ENCODE measurements around the gene DMXL1. TPM values are rescaled to one million over a fixed set of nuclear protein-coding genes. Genes with fewer than 3 reads are reported as not detected.
A peak's percentile ranks its signal among the peaks of the same experiment; 100 is the strongest.

DMXL1 gene
- total RNA-seq, 1 experiment from 2014 or later, result 29.2 TPM

DNA sequence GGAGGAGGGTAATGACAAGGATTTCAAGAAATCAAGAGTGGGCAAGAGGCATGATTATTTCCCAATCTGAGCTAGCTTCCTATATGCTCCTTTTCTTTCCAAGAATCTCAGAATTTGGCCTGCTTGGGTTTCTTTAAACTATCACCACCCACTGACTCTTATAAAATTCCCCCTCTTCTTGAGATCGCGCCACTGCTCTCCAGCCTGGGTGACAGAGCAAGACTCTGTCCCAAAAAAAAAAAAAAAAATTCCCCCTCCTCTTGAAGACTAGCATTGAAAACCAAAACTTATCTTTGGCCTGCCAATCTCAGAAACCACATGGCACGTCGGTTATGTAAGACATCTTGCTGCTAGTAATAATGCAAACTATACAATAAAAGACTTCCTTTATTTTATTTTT, 3.4 kb upstream of the DMXL1 start:
- intact Hi-C loops (cut with micrococcal nuclease; ENCODE audit: unreplicated experiment) (no loop called here), in situ Hi-C loops (cut with HindIII; ENCODE audit: low pct_unique_long_range_greater_than_20kb, low sequenced_read_pairs) (no loop called here)
- POLR2A ChIA-PET, result no interaction called here
- BruUV-seq (replicated peaks), result no TSS peak
- Histone ChIP-seq H3K36me3 (ENCODE audit: control insufficient read depth, insufficient read depth, low read length) (no peaks in the 10 kb centered on the region; the same call in 1 of the 2 replicates), H3K27ac (ENCODE audit: low read length) (no peak overlapping the region), H3K27me3 (ENCODE audit: control insufficient read depth, insufficient read depth, low read length) (no peaks in the 10 kb centered on the region), H3K4me1 (ENCODE audit: control insufficient read depth, insufficient read depth, low read length) (peaks cover 8% of the 10 kb centered on the region), H3K4me3 (ENCODE audit: low read depth in 2 of 2, low read length in 2 of 2) (no peak overlapping the region), H3K9me3 (ENCODE audit: control insufficient read depth, insufficient read depth, low read depth, low read length) (no peaks in the 10 kb centered on the region)
- DNase-seq (ENCODE audit: low read depth, low spot score) (no peak), ATAC-seq (no peak)
- TF ChIP-seq, protein P1, sequence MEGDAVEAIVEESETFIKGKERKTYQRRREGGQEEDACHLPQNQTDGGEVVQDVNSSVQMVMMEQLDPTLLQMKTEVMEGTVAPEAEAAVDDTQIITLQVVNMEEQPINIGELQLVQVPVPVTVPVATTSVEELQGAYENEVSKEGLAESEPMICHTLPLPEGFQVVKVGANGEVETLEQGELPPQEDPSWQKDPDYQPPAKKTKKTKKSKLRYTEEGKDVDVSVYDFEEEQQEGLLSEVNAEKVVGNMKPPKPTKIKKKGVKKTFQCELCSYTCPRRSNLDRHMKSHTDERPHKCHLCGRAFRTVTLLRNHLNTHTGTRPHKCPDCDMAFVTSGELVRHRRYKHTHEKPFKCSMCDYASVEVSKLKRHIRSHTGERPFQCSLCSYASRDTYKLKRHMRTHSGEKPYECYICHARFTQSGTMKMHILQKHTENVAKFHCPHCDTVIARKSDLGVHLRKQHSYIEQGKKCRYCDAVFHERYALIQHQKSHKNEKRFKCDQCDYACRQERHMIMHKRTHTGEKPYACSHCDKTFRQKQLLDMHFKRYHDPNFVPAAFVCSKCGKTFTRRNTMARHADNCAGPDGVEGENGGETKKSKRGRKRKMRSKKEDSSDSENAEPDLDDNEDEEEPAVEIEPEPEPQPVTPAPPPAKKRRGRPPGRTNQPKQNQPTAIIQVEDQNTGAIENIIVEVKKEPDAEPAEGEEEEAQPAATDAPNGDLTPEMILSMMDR (IDR thresholded peaks at IDR 0.05), result no peak
- TF ChIP-seq, protein P2, sequence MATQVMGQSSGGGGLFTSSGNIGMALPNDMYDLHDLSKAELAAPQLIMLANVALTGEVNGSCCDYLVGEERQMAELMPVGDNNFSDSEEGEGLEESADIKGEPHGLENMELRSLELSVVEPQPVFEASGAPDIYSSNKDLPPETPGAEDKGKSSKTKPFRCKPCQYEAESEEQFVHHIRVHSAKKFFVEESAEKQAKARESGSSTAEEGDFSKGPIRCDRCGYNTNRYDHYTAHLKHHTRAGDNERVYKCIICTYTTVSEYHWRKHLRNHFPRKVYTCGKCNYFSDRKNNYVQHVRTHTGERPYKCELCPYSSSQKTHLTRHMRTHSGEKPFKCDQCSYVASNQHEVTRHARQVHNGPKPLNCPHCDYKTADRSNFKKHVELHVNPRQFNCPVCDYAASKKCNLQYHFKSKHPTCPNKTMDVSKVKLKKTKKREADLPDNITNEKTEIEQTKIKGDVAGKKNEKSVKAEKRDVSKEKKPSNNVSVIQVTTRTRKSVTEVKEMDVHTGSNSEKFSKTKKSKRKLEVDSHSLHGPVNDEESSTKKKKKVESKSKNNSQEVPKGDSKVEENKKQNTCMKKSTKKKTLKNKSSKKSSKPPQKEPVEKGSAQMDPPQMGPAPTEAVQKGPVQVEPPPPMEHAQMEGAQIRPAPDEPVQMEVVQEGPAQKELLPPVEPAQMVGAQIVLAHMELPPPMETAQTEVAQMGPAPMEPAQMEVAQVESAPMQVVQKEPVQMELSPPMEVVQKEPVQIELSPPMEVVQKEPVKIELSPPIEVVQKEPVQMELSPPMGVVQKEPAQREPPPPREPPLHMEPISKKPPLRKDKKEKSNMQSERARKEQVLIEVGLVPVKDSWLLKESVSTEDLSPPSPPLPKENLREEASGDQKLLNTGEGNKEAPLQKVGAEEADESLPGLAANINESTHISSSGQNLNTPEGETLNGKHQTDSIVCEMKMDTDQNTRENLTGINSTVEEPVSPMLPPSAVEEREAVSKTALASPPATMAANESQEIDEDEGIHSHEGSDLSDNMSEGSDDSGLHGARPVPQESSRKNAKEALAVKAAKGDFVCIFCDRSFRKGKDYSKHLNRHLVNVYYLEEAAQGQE (IDR thresholded peaks at IDR 0.05; ENCODE audit: insufficient read depth in 1 of 2, low read depth in 2 of 2, low read length in 1 of 2), result no peak
- TF ChIP-seq TCF7L2 (IDR thresholded peaks at IDR 0.05; ENCODE audit: low read depth, low read length), result no peak
- no peak for TF ChIP-seq SIN3A (IDR thresholded peaks at IDR 0.05; ENCODE audit: borderline replicate concordance, insufficient read depth, low read depth, low read length)
- no peak for TF ChIP-seq POLR2AphosphoS5 (IDR thresholded peaks at IDR 0.05; ENCODE audit: low read depth, low read length)
- CTCF ChIA-PET, result interaction anchor here (0.7 kb wide), 1 partner anchor 206 kb away, joined by 7 read pairs; no protein-coding TSS in a partner anchor

DNA sequence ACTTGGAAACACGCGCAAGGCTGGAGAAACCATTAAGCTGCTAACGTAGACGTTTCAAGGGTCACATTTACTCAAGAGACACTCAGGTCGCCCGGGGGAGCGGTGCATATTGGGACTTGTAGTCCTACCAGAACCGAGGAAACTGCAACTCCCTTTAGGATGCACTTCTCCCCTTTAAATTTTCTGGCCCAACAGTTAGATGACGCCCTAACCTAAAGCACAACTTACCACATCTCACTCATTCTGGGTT, 384 bp upstream of the DMXL1 start:
- BruUV-seq (replicated peaks), result no TSS peak
- DNase-seq (ENCODE audit: low read depth, low spot score) (no peak), ATAC-seq (peak; percentile 83)
- ChIA-PET CTCF (interaction anchor here (1.0 kb wide), 1 partner anchor 83 kb away, joined by 5 read pairs; no protein-coding TSS in a partner anchor), POLR2A (interaction anchor here (0.8 kb wide), 1 partner anchor 15 kb away, joined by 3 read pairs; no protein-coding TSS in a partner anchor)
- intact Hi-C loops (cut with micrococcal nuclease; ENCODE audit: unreplicated experiment), result no loop called here
- no peaks in the 10 kb centered on the region for H3K9me3 ChIP-seq (ENCODE audit: control insufficient read depth, insufficient read depth, low read depth, low read length)
- H3K36me3 ChIP-seq (ENCODE audit: control insufficient read depth, insufficient read depth, low read length), result no peaks in the 10 kb centered on the region; the same call in 1 of the 2 replicates
- peak overlapping the region; percentile 86 to 93 for H3K4me3 ChIP-seq (ENCODE audit: low read depth in 2 of 2, low read length in 2 of 2)
- H3K27me3 ChIP-seq (ENCODE audit: control insufficient read depth, insufficient read depth, low read length), result no peaks in the 10 kb centered on the region
- H3K4me1 ChIP-seq (ENCODE audit: control insufficient read depth, insufficient read depth, low read length), result peaks cover 17% of the 10 kb centered on the region
- TF ChIP-seq POLR2AphosphoS5 (IDR thresholded peaks at IDR 0.05; ENCODE audit: low read depth, low read length), result peak; percentile 77
- TF ChIP-seq, protein P2 (IDR thresholded peaks at IDR 0.05; ENCODE audit: insufficient read depth in 1 of 2, low read depth in 2 of 2, low read length in 1 of 2), result no peak
- in situ Hi-C loops (cut with HindIII; ENCODE audit: low pct_unique_long_range_greater_than_20kb, low sequenced_read_pairs), result no loop called here
- peak overlapping the region; percentile 96 for H3K27ac ChIP-seq (ENCODE audit: low read length)

Data from Panc1 (cell line).